Measurements from ENCODE around the gene KRT31.
"Not testable (repeated sequence)": the region's sequence is repeated elsewhere in the genome, so short reads cannot be mapped to it uniquely, and the experiment has no call there.

KRT31 gene

DNA sequence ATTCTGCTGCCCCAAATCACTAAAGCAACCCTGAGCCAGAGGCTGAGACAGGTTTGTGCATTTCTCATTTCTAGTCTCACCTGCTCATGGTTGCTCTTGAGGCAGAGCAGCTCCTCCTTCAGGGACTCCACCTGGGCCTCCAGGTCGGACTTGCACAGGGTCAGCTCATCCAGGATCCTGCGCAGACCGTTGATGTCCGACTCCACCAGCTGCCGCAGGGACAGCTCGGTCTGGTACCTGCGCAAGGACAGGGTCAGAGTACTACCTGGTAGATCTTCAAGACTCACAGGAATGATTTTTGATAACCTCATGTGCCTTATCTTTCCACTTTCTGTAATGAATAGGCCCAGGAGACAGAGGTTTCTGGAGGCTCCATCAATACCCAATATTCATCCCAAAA, 1.1 kb downstream of the KRT31 start:
- H3K4me1 ChIP-seq (ENCODE audit: control insufficient read depth, insufficient read depth, low read length) = no peaks in the 10 kb centered on the region
- H3K9ac ChIP-seq (ENCODE audit: low read depth, low read length) = no peak overlapping the region
- H3K36me3 ChIP-seq (ENCODE audit: control insufficient read depth, insufficient read depth, low read length) = no peaks in the 10 kb centered on the region
- no peaks in the 10 kb centered on the region for H3K9me3 ChIP-seq (ENCODE audit: control insufficient read depth, insufficient read depth, low read length)
- H3K4me3 ChIP-seq (ENCODE audit: low read depth, low read length) = no peak overlapping the region
- H3K27me3 ChIP-seq (ENCODE audit: control insufficient read depth, insufficient read depth, low read length) = no peaks in the 10 kb centered on the region

DNA sequence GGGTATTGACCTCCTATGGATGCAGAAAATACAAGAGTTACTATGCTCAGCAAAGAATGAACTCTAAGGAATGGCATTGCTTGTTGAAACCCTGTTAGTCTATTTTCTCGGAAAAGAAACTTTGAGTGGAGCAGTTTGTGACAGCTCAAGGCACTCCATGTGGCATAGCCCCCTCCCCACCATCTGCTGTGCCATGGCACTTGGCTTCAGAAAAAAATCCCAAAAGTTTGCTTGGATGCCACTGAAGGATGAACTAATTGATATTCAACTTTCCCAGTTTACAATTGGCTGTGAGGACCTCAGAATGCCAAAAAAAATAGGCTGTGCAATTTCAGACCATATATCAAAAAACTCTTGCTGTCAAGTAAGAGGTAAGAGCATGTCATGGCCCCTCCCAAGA, 1.8 kb downstream of the KRT31 start:
- no peaks in the 10 kb centered on the region for H3K4me1 ChIP-seq (ENCODE audit: control insufficient read depth, insufficient read depth, low read length)
- no peaks in the 10 kb centered on the region for H3K36me3 ChIP-seq (ENCODE audit: control insufficient read depth, insufficient read depth, low read length)
- no peaks in the 10 kb centered on the region for H3K27me3 ChIP-seq (ENCODE audit: control insufficient read depth, insufficient read depth, low read length)
- H3K4me3 ChIP-seq (ENCODE audit: low read depth, low read length) = no peak overlapping the region
- H3K9me3 ChIP-seq (ENCODE audit: control insufficient read depth, insufficient read depth, low read length) = no peaks in the 10 kb centered on the region
- H3K9ac ChIP-seq (ENCODE audit: low read depth, low read length) = no peak overlapping the region

DNA sequence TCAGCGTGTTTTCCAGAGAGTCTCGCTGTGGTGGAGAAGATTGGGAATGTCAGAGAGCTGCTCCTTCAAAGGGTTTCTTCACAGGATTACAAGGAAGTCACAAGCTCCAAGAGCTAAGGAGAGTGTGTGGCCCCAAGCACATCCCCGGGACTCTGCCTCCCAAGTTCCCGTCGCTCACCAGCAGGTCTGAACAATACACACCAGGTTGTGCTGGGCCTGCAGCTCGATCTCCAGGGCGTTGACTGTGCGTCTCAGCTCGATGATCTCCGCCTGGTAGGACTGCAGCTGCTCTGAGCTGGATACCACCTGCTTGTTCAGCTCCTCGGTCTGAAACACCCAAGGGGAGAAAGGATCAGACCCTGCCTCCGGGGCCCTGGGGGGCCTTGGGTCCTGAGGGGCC, 2.4 kb downstream of the KRT31 start:
- not testable (repeated sequence) for H3K9ac ChIP-seq (ENCODE audit: low read depth, low read length); H3K27me3 ChIP-seq (ENCODE audit: control insufficient read depth, insufficient read depth, low read length); H3K9me3 ChIP-seq (ENCODE audit: control insufficient read depth, insufficient read depth, low read length); H3K36me3 ChIP-seq (ENCODE audit: control insufficient read depth, insufficient read depth, low read length); H3K4me3 ChIP-seq (ENCODE audit: low read depth, low read length); H3K4me1 ChIP-seq (ENCODE audit: control insufficient read depth, insufficient read depth, low read length)

DNA sequence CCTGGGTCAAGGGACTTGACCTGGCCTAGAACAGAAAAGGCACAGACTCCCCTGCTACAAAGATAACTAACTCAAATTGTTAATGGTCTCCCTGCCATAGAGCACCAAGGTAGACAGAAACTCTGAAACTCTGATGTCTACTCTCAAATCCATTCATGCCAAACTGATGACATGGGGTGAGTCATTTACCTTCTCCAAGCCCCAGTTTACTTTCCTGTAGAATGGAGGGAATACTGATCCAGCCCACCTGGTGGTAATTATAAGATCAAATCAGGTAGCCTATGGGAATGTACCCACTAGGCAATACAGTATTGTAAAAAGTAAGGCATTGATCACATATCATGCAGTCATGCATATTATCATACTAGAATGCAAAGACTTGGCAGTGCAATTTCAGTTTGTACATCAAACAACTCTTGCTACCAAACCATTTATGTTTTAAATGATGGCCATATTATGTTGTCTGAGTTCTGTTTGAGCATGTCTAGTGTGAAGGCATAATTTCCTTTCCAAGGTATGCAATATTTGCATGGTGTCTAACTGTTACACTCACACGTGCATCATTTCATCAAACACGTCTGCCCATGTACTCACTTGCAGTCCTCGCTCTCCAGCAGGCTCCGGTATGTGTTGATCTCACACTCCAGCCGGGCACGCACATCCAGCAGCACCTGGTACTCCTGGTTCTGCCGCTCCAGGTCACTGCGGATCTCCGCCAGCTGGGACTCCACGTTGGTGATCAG, 3.0 kb downstream of the KRT31 start:
- Histone ChIP-seq H3K9me3 (ENCODE audit: control insufficient read depth, insufficient read depth, low read length) (no peaks in the 10 kb centered on the region), H3K4me1 (ENCODE audit: control insufficient read depth, insufficient read depth, low read length) (no peaks in the 10 kb centered on the region), H3K36me3 (ENCODE audit: control insufficient read depth, insufficient read depth, low read length) (no peaks in the 10 kb centered on the region), H3K9ac (ENCODE audit: low read depth, low read length) (no peak overlapping the region), H3K4me3 (ENCODE audit: low read depth, low read length) (no peak overlapping the region), H3K27me3 (ENCODE audit: control insufficient read depth, insufficient read depth, low read length) (no peaks in the 10 kb centered on the region)

DNA sequence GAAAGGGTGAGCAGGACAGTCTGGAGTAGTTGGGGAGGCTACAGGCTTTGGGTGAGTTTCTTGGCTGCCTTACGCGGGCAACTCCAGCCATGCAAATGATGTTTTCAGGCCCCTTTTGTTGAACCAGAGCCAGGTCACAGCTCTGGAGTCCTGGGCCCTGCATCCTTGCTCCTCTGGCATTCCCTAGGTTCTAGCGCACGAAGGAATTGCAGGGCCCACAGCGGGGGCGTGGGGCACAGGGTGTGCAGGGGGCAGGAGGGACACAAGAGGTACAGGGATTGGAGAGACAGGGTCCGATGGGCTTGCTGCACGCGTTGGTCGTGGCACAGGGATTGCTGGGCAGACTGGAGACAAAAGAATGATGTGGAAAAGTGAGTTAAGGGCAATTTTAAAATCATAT, 3.6 kb downstream of the KRT31 start:
- Histone ChIP-seq H3K4me3 (ENCODE audit: low read depth, low read length) (no peak overlapping the region), H3K27me3 (ENCODE audit: control insufficient read depth, insufficient read depth, low read length) (no peaks in the 10 kb centered on the region), H3K9ac (ENCODE audit: low read depth, low read length) (no peak overlapping the region), H3K9me3 (ENCODE audit: control insufficient read depth, insufficient read depth, low read length) (no peaks in the 10 kb centered on the region), H3K4me1 (ENCODE audit: control insufficient read depth, insufficient read depth, low read length) (no peaks in the 10 kb centered on the region), H3K36me3 (ENCODE audit: control insufficient read depth, insufficient read depth, low read length) (no peaks in the 10 kb centered on the region)

DNA sequence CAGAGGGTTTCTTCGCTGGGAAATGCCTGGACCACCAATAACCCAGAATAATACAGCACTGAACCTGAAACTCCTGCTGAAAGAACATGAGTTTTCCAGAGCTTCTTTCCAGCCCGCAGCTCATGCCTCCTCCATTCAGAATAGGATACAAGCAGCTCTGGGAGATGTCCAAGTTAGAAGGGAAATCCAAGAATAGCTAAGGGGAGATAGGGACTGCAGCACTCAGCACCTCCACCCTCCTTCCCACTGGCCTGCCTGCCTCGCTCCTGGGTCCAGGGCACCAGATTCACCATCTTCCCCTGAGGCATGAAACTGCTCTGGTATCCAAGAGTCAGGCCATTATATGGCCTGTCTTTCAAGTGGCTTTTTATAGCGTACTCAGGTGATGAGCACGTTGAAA, 4.1 kb downstream of the KRT31 start:
- Histone ChIP-seq H3K27me3 (ENCODE audit: control insufficient read depth, insufficient read depth, low read length) (no peaks in the 10 kb centered on the region), H3K36me3 (ENCODE audit: control insufficient read depth, insufficient read depth, low read length) (no peaks in the 10 kb centered on the region), H3K4me3 (ENCODE audit: low read depth, low read length) (no peak overlapping the region), H3K9ac (ENCODE audit: low read depth, low read length) (no peak overlapping the region), H3K9me3 (ENCODE audit: control insufficient read depth, insufficient read depth, low read length) (no peaks in the 10 kb centered on the region), H3K4me1 (ENCODE audit: control insufficient read depth, insufficient read depth, low read length) (no peaks in the 10 kb centered on the region)

DNA sequence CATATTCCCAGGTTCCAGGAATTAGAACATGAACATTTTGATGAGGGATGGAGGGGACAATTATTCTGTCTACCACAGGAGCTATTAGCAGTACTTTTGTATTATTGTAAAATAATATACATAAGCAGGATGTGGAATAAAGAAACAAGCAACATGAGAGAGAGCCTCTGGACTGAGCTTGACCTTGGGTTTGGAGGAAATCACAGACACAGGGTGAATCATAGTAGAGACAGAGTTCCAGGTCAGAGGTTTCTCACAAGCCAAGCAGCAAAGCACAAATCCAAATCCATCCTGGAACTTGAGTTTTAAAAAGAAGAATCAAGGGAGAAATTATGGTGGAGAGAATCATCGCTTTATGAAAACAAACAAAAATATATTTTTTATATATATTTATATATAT, 5.1 kb downstream of the KRT31 start:
- no peaks in the 10 kb centered on the region for H3K27me3 ChIP-seq (ENCODE audit: control insufficient read depth, insufficient read depth, low read length)
- no peak overlapping the region for H3K9ac ChIP-seq (ENCODE audit: low read depth, low read length)
- H3K4me1 ChIP-seq (ENCODE audit: control insufficient read depth, insufficient read depth, low read length) = no peaks in the 10 kb centered on the region
- H3K4me3 ChIP-seq (ENCODE audit: low read depth, low read length) = no peak overlapping the region
- H3K9me3 ChIP-seq (ENCODE audit: control insufficient read depth, insufficient read depth, low read length) = no peaks in the 10 kb centered on the region
- no peaks in the 10 kb centered on the region for H3K36me3 ChIP-seq (ENCODE audit: control insufficient read depth, insufficient read depth, low read length)

DNA sequence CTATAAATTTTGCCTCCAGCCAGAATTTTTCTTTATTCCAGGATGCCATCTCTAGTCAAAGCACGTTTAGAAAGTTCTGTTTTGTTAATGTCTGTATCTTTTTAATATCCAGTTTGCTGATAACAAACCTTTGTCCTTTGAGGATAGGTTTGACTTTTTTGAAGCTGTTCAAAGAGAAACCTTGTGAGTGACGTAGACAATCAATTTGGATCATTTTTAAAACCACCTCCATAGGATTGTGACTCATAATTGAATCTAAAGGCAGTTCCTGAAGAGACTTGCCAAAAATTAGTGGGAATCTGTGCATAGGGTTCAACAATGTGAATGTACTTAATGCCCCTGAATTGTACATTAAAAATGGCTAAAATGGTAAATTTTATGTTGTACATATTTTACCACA, 5.9 kb downstream of the KRT31 start:
- H3K9ac ChIP-seq (ENCODE audit: low read depth, low read length) = no peak overlapping the region
- no peaks in the 10 kb centered on the region for H3K36me3 ChIP-seq (ENCODE audit: control insufficient read depth, insufficient read depth, low read length)
- H3K4me3 ChIP-seq (ENCODE audit: low read depth, low read length) = no peak overlapping the region
- H3K4me1 ChIP-seq (ENCODE audit: control insufficient read depth, insufficient read depth, low read length) = no peaks in the 10 kb centered on the region
- H3K27me3 ChIP-seq (ENCODE audit: control insufficient read depth, insufficient read depth, low read length) = no peaks in the 10 kb centered on the region
- H3K9me3 ChIP-seq (ENCODE audit: control insufficient read depth, insufficient read depth, low read length) = no peaks in the 10 kb centered on the region

DNA sequence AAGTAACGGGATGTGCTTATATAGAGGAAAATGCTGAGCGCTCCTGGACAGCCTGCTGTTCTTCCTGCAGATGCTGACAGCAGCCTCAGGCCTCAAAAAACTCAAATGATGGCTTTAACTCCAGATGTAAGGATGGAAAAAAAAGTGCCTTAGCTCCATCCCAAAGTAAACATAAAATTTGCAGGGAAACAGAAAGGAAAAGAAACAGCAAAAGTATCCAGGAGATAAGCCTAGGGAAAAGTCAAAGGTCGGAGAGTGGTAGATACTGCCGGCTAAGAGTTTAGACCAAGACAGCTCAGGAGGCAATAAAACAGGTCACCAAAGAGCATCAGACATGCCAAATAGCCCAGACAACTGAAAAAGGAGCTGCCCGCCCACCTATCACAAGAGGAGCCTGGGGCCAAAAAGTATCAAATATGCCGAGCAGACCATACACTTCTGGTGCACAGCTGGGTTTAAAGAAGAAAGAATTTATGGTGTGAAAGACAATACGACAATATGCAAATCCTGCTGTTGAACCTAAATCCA, 6.9 kb downstream of the KRT31 start:
- H3K4me3 ChIP-seq (ENCODE audit: low read depth, low read length) = no peak overlapping the region
- H3K9me3 ChIP-seq (ENCODE audit: control insufficient read depth, insufficient read depth, low read length) = no peaks in the 10 kb centered on the region
- H3K36me3 ChIP-seq (ENCODE audit: control insufficient read depth, insufficient read depth, low read length) = no peaks in the 10 kb centered on the region
- no peaks in the 10 kb centered on the region for H3K27me3 ChIP-seq (ENCODE audit: control insufficient read depth, insufficient read depth, low read length)
- no peak overlapping the region for H3K9ac ChIP-seq (ENCODE audit: low read depth, low read length)
- no peaks in the 10 kb centered on the region for H3K4me1 ChIP-seq (ENCODE audit: control insufficient read depth, insufficient read depth, low read length)

DNA sequence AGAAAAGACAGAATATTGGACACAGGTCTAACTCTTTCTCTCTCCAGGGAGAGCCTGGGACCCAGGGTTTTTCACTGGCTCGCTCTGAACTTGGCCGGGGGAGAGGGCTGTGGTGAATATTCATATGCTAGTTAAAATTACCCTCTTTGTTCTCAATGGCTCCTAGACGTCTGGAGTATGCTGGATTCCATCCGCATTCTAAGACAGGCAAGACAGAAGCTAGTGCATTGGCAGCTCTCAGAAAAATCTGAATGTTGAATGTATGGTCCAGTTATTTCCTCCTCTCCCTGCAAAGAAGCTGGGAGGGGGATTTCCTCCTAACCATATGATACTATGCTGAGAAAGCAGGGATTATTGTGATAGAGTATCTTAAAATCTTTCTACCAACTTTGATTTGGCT, 9.7 kb downstream of the KRT31 start:
- H3K36me3 ChIP-seq (ENCODE audit: control insufficient read depth, insufficient read depth, low read length) = no peaks in the 10 kb centered on the region
- H3K4me1 ChIP-seq (ENCODE audit: control insufficient read depth, insufficient read depth, low read length) = no peaks in the 10 kb centered on the region
- H3K9ac ChIP-seq (ENCODE audit: low read depth, low read length) = no peak overlapping the region
- H3K4me3 ChIP-seq (ENCODE audit: low read depth, low read length) = no peak overlapping the region
- no peaks in the 10 kb centered on the region for H3K9me3 ChIP-seq (ENCODE audit: control insufficient read depth, insufficient read depth, low read length)
- no peaks in the 10 kb centered on the region for H3K27me3 ChIP-seq (ENCODE audit: control insufficient read depth, insufficient read depth, low read length)

DNA sequence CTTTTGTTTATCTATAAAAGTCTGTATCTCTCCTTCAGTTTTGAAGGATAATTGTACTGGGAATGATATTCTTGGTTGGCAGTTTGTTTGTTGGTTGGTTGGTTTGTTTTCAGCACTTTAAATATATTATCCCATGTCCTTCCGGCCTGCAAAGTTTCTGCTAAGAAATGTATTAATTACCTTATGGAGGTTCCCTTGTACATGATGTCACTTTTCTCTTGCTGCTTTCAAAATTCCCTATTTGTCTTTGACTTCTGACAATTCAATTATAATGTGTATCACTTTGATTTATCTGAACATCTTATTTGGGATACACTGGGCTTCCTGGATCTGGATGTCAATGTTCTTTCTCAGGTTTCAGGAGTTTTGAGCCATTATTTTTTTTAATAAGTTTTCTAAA, 11.2 kb downstream of the KRT31 start:
- Histone ChIP-seq H3K4me3 (ENCODE audit: low read depth, low read length) (no peak overlapping the region), H3K9me3 (ENCODE audit: control insufficient read depth, insufficient read depth, low read length) (no peaks in the 10 kb centered on the region), H3K4me1 (ENCODE audit: control insufficient read depth, insufficient read depth, low read length) (no peaks in the 10 kb centered on the region), H3K9ac (ENCODE audit: low read depth, low read length) (no peak overlapping the region), H3K27me3 (ENCODE audit: control insufficient read depth, insufficient read depth, low read length) (no peaks in the 10 kb centered on the region), H3K36me3 (ENCODE audit: control insufficient read depth, insufficient read depth, low read length) (no peaks in the 10 kb centered on the region)

DNA sequence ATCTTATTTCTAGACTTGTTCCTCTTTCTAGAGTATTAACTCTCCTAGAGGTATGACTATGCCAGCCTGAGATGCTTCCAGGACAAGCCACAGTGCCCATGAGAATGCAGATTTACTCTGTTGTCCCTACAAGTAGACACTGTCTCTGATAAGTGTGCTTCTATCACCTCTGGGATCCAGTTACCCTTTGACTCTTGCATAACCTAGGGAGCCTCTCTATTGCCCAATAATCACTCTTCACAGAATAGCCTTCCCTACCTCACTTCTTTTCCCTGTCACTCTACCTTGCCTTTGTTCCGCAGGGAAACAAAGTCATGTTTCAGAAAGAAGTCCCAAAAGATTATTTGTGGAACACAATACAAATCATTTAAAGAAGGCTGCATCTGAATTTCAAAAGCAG, 13.7 kb downstream of the KRT31 start:
- Histone ChIP-seq H3K27me3 (ENCODE audit: control insufficient read depth, insufficient read depth, low read length) (no peaks in the 10 kb centered on the region), H3K9ac (ENCODE audit: low read depth, low read length) (no peak overlapping the region), H3K36me3 (ENCODE audit: control insufficient read depth, insufficient read depth, low read length) (no peaks in the 10 kb centered on the region), H3K9me3 (ENCODE audit: control insufficient read depth, insufficient read depth, low read length) (no peaks in the 10 kb centered on the region), H3K4me1 (ENCODE audit: control insufficient read depth, insufficient read depth, low read length) (no peaks in the 10 kb centered on the region), H3K4me3 (ENCODE audit: low read depth, low read length) (no peak overlapping the region)

All from iPS-15b (cell line).